ENCODE results near the gene FATE1. TPM values are rescaled to one million over a fixed set of nuclear protein-coding genes. Genes with fewer than 3 reads are reported as not detected.

The FATE1 gene
- total and polyA plus RNA-seq, 2 of the 8 experiments (the other 6 are each of a cell fraction or from before 2014, with no cell fraction given): 0.12 TPM; not detected in 1

GRCh38 chrX:151754641-151755215 is 38.9 kb downstream of the FATE1 start (continued):
- TF ChIP-seq CHD7 (IDR thresholded peaks at IDR 0.05; ENCODE audit: insufficient replicate concordance, low read length): no peak
- no peak for TF ChIP-seq CHD2 (IDR thresholded peaks at IDR 0.05; ENCODE audit: low read length)
- TF ChIP-seq CHD1 (IDR thresholded peaks at IDR 0.05; ENCODE audit: low read depth, low read length): no peak
- TF ChIP-seq POU5F1 (IDR thresholded peaks at IDR 0.05; ENCODE audit: low read depth, low read length): no peak
- TF ChIP-seq EZH2 (IDR thresholded peaks at IDR 0.05; ENCODE audit: low read depth, low read length, severe bottlenecking): no peak
- no peak for TF ChIP-seq BACH1 (IDR thresholded peaks at IDR 0.05; ENCODE audit: low read length)
- TF ChIP-seq CBX8 (IDR thresholded peaks at IDR 0.05; ENCODE audit: borderline replicate concordance, low read depth, low read length): no peak
- TF ChIP-seq HDAC6 (IDR thresholded peaks at IDR 0.05; ENCODE audit: low read depth, low read length): no peak
- no peak for TF ChIP-seq TAF7 (optimal IDR thresholded peaks at IDR 0.05; ENCODE audit: borderline replicate concordance, low read depth, low read length)
- no peak for TF ChIP-seq JUND (IDR thresholded peaks at IDR 0.05; ENCODE audit: low read length)
- TF ChIP-seq JUN (IDR thresholded peaks at IDR 0.05; ENCODE audit: low read depth, low read length): no peak
- TF ChIP-seq BCL11A (IDR thresholded peaks at IDR 0.05; ENCODE audit: low read depth in 2 of 2, low read length in 2 of 2): no peak

Measured in H1 (cell line).